ENCODE measurements around the gene CDK9. TPM values are rescaled to one million over a fixed set of nuclear protein-coding genes. Genes with fewer than 3 reads are reported as not detected.
A peak's percentile ranks its signal among the peaks of the same experiment; 100 is the strongest.

The CDK9 gene
- total and polyA plus RNA-seq, 3 donors from 2014 or later: 77.1 to 163 (median 136) TPM

- no peaks in the 10 kb centered on the region for H3K4me1 ChIP-seq
- intact Hi-C loops (cut with DNase I; ENCODE audit: low total_unique reads): no loop called here
- no peak overlapping the region for H3K4me3 ChIP-seq
- H3K27me3 ChIP-seq: no peaks in the 10 kb centered on the region
- no peak for DNase-seq
- WGBS, 2 donors: 34 to 45% methylated on average over 10 of the region's 10 CpGs
- H3K36me3 ChIP-seq (ENCODE audit: low read depth, missing control alignments): no peaks in the 10 kb centered on the region
- no peak overlapping the region for H3K27ac ChIP-seq
- TF ChIP-seq POLR2A (IDR thresholded peaks at IDR 0.05): no peak
- TF ChIP-seq, protein P1, sequence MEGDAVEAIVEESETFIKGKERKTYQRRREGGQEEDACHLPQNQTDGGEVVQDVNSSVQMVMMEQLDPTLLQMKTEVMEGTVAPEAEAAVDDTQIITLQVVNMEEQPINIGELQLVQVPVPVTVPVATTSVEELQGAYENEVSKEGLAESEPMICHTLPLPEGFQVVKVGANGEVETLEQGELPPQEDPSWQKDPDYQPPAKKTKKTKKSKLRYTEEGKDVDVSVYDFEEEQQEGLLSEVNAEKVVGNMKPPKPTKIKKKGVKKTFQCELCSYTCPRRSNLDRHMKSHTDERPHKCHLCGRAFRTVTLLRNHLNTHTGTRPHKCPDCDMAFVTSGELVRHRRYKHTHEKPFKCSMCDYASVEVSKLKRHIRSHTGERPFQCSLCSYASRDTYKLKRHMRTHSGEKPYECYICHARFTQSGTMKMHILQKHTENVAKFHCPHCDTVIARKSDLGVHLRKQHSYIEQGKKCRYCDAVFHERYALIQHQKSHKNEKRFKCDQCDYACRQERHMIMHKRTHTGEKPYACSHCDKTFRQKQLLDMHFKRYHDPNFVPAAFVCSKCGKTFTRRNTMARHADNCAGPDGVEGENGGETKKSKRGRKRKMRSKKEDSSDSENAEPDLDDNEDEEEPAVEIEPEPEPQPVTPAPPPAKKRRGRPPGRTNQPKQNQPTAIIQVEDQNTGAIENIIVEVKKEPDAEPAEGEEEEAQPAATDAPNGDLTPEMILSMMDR (IDR thresholded peaks at IDR 0.05): no peak
- H3K9me3 ChIP-seq: no peaks in the 10 kb centered on the region
These were observed 34.4 kb upstream of the CDK9 start for GRCh38 chr9:127751269-127752054.

DNA sequence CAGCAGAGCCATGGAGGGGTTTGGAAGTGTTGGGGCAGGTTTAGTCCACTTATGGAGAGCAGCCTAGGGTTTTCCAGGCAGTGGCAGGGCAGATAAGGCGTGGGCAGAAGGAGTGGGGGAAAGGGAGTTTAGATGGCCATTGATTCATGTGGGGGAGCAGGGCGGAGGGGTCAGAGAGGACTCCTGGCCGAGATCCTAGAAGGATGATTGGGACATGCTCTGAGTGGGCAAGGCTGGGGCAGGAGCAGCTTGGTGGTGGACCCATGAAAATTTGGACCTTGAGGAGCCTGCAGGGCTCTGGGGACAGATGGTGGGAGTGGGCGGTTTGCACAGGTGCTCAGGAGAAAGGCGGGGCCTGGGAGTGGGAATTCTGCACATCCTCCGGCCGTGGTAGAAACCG is 32.7 kb upstream of the CDK9 start:
- no peaks in the 10 kb centered on the region for H3K4me1 ChIP-seq
- no peaks in the 10 kb centered on the region for H3K36me3 ChIP-seq (ENCODE audit: low read depth, missing control alignments)
- H3K27ac ChIP-seq: no peak overlapping the region
- no peak for DNase-seq
- H3K27me3 ChIP-seq: no peaks in the 10 kb centered on the region
- no peak overlapping the region for H3K4me3 ChIP-seq
- no peaks in the 10 kb centered on the region for H3K9me3 ChIP-seq
- no peak for TF ChIP-seq POLR2A (IDR thresholded peaks at IDR 0.05)
- TF ChIP-seq, protein P1 (IDR thresholded peaks at IDR 0.05): no peak
- intact Hi-C loops (cut with DNase I; ENCODE audit: low total_unique reads): no loop called here
- WGBS, 2 donors: 68 to 71% methylated on average over 8 of the region's 8 CpGs

- 44 to 69% methylated on average over 8 of the region's 8 CpGs for WGBS, 2 donors
- no peak overlapping the region for H3K27ac ChIP-seq
- no peaks in the 10 kb centered on the region for H3K27me3 ChIP-seq
- TF ChIP-seq POLR2A (IDR thresholded peaks at IDR 0.05): no peak
- TF ChIP-seq, protein P1 (IDR thresholded peaks at IDR 0.05): no peak
- intact Hi-C loops (cut with DNase I; ENCODE audit: low total_unique reads): no loop called here
- no peaks in the 10 kb centered on the region for H3K36me3 ChIP-seq (ENCODE audit: low read depth, missing control alignments)
- H3K9me3 ChIP-seq: no peaks in the 10 kb centered on the region
- H3K4me3 ChIP-seq: no peak overlapping the region
- DNase-seq: no peak
- H3K4me1 ChIP-seq: no peaks in the 10 kb centered on the region
These were observed 32.2 kb upstream of the CDK9 start for GRCh38 chr9:127753622-127754021.

DNA sequence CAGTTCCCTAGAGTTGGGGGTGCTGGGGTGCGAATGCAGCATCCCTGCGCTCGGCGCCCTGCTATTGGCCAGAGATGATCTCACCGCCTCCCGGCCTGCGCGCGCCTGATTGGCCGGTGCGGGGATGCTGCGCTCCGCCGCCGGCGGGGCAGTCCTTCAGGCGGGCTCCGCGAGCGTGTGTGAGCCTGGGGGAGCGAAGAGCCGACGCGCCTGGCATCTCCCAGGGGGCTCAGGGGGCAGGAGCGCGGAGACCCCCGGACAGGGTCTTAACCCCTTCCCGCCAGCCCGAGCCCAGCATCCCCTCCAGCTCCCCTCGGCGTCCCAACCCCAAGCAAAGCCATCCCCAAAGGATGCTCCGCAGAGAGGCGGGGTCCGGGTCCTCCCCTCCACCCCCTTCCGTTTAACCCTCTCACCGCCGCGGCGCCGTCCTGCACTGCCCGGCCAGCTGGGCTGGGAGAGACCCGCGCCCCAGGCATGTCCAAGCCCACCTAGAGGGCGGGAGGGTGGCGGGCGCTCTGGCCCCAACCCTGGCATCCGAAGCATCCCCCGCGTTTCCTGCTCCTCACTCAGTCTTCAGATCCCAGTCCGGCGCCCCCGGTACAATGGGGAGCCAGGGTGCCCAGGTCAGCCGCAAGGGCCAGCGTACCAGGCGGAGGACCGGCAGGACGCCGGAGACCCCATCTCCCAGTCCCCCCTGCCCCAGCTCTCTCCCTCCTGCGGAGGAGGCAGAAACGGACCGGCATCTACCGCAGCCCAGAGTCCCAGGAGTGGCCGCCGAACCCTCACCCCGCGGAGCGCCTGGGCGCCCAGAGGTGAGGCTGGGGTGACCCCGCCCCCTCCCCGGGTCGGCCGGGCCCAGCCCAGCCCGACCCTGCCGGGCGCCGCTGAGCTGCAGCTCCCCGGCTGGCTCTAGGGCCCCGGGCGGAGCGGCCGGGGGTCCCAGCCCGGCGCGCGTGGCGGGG is 31.5 kb upstream of the CDK9 start:
- Histone ChIP-seq H3K4me1 (no peaks in the 10 kb centered on the region), H3K4me3 (peak overlapping the region; percentile 9 to 26), H3K27ac (no peak overlapping the region), H3K36me3 (ENCODE audit: low read depth, missing control alignments) (no peaks in the 10 kb centered on the region), H3K27me3 (no peaks in the 10 kb centered on the region), H3K9me3 (no peaks in the 10 kb centered on the region)
- TF ChIP-seq POLR2A (IDR thresholded peaks at IDR 0.05): no peak
- TF ChIP-seq, protein P1 (IDR thresholded peaks at IDR 0.05): no peak
- 16 to 17% methylated on average over 43 to 58 of the region's 86 CpGs for WGBS, 2 donors
- intact Hi-C loops (cut with DNase I; ENCODE audit: low total_unique reads): no loop called here
- DNase-seq: no peak
